Measurements from ENCODE around the gene IFNL4. TPM values are rescaled to one million over a fixed set of nuclear protein-coding genes. Genes with fewer than 3 reads are reported as not detected.

The IFNL4 gene
- polyA plus RNA-seq, 3 donors, result not detected

DNA sequence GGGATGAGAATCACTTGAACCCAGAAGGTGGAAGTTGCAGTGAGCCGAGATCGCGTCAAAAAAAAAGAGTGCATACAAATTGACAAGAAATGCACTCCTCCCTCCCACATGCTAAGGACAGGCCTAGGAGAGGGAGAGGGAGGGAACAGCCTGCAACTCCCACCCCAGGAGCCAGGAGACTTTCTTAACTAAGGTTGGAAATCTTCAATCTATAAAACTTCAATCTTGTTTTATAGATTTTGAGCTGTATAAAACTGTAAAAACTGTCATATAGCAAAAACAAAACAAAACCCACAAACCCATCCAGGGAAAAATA, 43.2 kb downstream of the IFNL4 start:
- H3K4me1 Mint-ChIP-seq, result no peaks in the 10 kb centered on the region
- WGBS (ENCODE audit: insufficient coverage), result no CpG with 5 or more reads among the region's 3 CpGs
- no peak overlapping the region for H3K27ac Mint-ChIP-seq
- Histone ChIP-seq H3K27me3 (ENCODE audit: control insufficient read depth in 2 of 2, insufficient read depth in 2 of 2, low read length in 2 of 2) (peaks cover 0 to 28% of the 10 kb centered on the region in 2 donors), H3K9ac (ENCODE audit: insufficient read depth, low read length, poor library complexity, severe bottlenecking) (no peak overlapping the region), H3K79me2 (ENCODE audit: insufficient read depth, low read length) (no peaks in the 10 kb centered on the region), H3K36me3 (replicated peaks in 1 of 2; ENCODE audit: control insufficient read depth in 1 of 2, insufficient read depth in 2 of 2, low read length in 2 of 2) (no peaks in the 10 kb centered on the region), H3K4me2 (replicated peaks; ENCODE audit: extremely low read depth, low read length, poor library complexity, severe bottlenecking) (no peak overlapping the region), H3K27ac (ENCODE audit: low read depth in 1 of 2, low read length in 2 of 2) (no peak overlapping the region), H3K4me3 (replicated peaks in 1 of 3; ENCODE audit: low read depth in 2 of 3, low read length in 3 of 3) (no peak overlapping the region), H3K4me1 (ENCODE audit: control insufficient read depth in 1 of 2, insufficient read depth in 2 of 2, low read length in 2 of 2) (no peaks in the 10 kb centered on the region), H2AFZ (ENCODE audit: insufficient read depth, low read depth, low read length, poor library complexity, severe bottlenecking) (no peak overlapping the region), H3K9me3 (replicated peaks in 1 of 2; ENCODE audit: control insufficient read depth in 1 of 2, insufficient read depth in 1 of 2, low read length in 2 of 2) (no peaks in the 10 kb centered on the region), H4K20me1 (ENCODE audit: insufficient read depth, low read length) (no peaks in the 10 kb centered on the region)
- H3K27me3 Mint-ChIP-seq (ENCODE audit: low read depth in 3 of 3), result peaks cover 41 to 56% (median 55%) of the 10 kb centered on the region in 3 donors
- H3K4me3 Mint-ChIP-seq, result peak overlapping the region in 1 of 2 donors; percentile 46
- intact Hi-C loops (cut with micrococcal nuclease), result no loop called here
- no peak for DNase-seq
- TF ChIP-seq, protein P1, sequence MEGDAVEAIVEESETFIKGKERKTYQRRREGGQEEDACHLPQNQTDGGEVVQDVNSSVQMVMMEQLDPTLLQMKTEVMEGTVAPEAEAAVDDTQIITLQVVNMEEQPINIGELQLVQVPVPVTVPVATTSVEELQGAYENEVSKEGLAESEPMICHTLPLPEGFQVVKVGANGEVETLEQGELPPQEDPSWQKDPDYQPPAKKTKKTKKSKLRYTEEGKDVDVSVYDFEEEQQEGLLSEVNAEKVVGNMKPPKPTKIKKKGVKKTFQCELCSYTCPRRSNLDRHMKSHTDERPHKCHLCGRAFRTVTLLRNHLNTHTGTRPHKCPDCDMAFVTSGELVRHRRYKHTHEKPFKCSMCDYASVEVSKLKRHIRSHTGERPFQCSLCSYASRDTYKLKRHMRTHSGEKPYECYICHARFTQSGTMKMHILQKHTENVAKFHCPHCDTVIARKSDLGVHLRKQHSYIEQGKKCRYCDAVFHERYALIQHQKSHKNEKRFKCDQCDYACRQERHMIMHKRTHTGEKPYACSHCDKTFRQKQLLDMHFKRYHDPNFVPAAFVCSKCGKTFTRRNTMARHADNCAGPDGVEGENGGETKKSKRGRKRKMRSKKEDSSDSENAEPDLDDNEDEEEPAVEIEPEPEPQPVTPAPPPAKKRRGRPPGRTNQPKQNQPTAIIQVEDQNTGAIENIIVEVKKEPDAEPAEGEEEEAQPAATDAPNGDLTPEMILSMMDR (IDR thresholded peaks at IDR 0.05), result no peak
- peaks cover 0 to 4% (median 2%) of the 10 kb centered on the region in 7 donors for H3K9me3 Mint-ChIP-seq
- no peaks in the 10 kb centered on the region for H3K36me3 Mint-ChIP-seq

DNA sequence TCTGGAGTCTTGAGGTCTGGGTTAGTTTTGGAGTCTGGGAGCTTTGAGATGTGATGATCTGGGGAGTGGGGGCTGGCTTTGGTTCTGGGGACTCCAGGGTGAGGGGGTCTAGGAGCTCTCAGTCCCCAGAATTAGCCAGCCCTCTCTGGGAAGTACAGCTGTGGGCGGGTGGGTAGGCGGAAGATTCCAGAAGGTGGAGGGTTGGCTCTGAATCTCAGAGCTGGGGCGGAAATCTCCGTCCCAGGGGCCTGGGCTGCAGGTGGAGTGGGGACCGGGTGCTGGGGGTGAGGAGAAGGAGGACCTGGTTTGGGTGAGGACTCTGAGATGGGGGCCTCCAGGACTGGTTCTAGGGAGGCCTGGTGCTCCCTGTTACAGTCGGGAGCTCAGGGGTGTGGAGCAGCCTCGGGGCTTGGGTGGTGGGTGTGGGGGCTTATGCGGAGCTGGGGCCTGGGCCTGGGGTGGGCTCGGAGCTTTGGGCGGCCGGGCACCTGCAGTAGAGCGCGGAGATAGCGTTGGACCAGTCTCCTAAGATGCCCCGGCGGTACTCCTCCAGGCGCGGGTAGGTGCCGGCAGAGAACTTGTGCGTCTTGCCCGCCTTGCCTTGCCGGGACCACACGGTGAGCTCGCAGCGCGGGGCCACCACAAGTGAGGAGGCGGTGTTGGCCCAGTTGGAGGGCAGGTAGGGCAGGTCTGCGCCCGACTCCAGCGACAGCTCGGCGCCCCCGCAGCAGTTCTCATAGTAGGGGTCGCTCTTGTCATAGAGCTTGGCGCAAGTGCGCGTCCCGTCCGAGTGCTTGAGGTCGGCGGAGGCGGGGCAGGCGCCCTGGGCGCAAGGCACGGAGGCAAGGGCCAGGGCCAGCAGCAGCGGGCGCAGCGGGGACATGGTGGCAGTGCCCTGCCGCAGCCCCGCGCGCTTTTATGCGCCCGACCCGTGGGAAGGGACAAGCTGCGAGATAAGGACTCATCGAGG, 45.0 kb downstream of the IFNL4 start, which contains the start of gene SYCN:
SYCN (minus strand) TSS at position 892 of the 970 bp plus-strand sequence; CDS start at position 883, 9 bp downstream.
- Histone ChIP-seq H4K20me1 (ENCODE audit: insufficient read depth, low read length) (no peaks in the 10 kb centered on the region), H3K4me1 (ENCODE audit: control insufficient read depth in 1 of 2, insufficient read depth in 2 of 2, low read length in 2 of 2) (no peaks in the 10 kb centered on the region), H3K9me3 (replicated peaks in 1 of 2; ENCODE audit: control insufficient read depth in 1 of 2, insufficient read depth in 1 of 2, low read length in 2 of 2) (no peaks in the 10 kb centered on the region), H3K4me3 (replicated peaks in 1 of 3; ENCODE audit: low read depth in 2 of 3, low read length in 3 of 3) (no peak within 1 kb of the TSS), H3K9ac (ENCODE audit: insufficient read depth, low read length, poor library complexity, severe bottlenecking) (no peak within 1 kb of the TSS), H3K79me2 (ENCODE audit: insufficient read depth, low read length) (no peaks in the 10 kb centered on the region), H3K27me3 (ENCODE audit: control insufficient read depth in 2 of 2, insufficient read depth in 2 of 2, low read length in 2 of 2) (peaks cover 0 to 31% of the 10 kb centered on the region in 2 donors), H2AFZ (ENCODE audit: insufficient read depth, low read depth, low read length, poor library complexity, severe bottlenecking) (no peak within 1 kb of the TSS), H3K27ac (ENCODE audit: low read depth in 1 of 2, low read length in 2 of 2) (no peak within 1 kb of the TSS), H3K36me3 (replicated peaks in 1 of 2; ENCODE audit: control insufficient read depth in 1 of 2, insufficient read depth in 2 of 2, low read length in 2 of 2) (no peaks in the 10 kb centered on the region), H3K4me2 (replicated peaks; ENCODE audit: extremely low read depth, low read length, poor library complexity, severe bottlenecking) (no peak within 1 kb of the TSS)
- no peaks in the 10 kb centered on the region for H3K4me1 Mint-ChIP-seq
- H3K9me3 Mint-ChIP-seq, result peaks cover 0 to 4% (median 2%) of the 10 kb centered on the region in 7 donors
- no peaks in the 10 kb centered on the region for H3K36me3 Mint-ChIP-seq
- H3K27ac Mint-ChIP-seq, result no peak within 1 kb of the TSS
- H3K27me3 Mint-ChIP-seq (ENCODE audit: low read depth in 3 of 3), result peaks cover 42 to 67% (median 58%) of the 10 kb centered on the region in 3 donors
- whole genome bisulfite sequencing (ENCODE audit: insufficient coverage), result 24% methylated on average over 53 of the region's 57 CpGs
- H3K4me3 Mint-ChIP-seq, result peak within 1 kb of the TSS in 1 of 2 donors; percentile 77
- DNase-seq, result no peak
- TF ChIP-seq, protein P1 (IDR thresholded peaks at IDR 0.05), result no peak
- intact Hi-C loops (cut with micrococcal nuclease), result no loop called here

All from CD14-positive monocyte (primary cell).